ENCODE measurements around the gene RBM41. TPM values are rescaled to one million over a fixed set of nuclear protein-coding genes. Genes with fewer than 3 reads are reported as not detected.

The RBM41 gene
- total and polyA plus RNA-seq, 4 donors: 3.3 to 17.6 (median 9.9) TPM

DNA sequence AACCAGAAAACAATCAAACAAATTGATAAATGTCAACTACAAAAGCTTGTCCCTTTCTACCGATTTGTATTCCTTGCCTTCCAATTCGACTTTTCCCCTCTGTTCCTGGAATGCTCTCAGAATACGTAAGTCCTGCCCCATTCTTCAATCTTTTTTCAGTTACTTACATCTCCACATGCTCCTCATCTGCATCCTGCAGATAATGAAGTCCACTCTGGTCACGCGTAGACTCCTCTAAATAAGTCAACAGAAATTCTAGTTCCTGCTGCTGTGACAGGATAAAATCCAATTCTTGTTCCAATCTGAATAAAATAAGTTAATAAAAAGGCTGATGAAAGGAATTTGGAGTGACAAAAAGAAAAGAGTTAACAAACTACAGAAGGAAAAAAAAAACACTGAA lies 34.4 kb upstream of the RBM41 start:
- H3K27me3 ChIP-seq (ENCODE audit: control insufficient read depth in 4 of 4, insufficient read depth in 4 of 4, low read length in 3 of 4): no peaks in the 10 kb centered on the region
- no peaks in the 10 kb centered on the region for H3K9me3 ChIP-seq (ENCODE audit: control insufficient read depth in 4 of 4, low read length in 3 of 4)
- H3K4me3 ChIP-seq (ENCODE audit: low read depth in 1 of 3, low read length in 3 of 3): no peak overlapping the region
- H3K27ac ChIP-seq (ENCODE audit: low read depth in 1 of 2, low read length in 2 of 2): no peak overlapping the region
- 90% methylated on average over 5 of the region's 5 CpGs for WGBS
- no peaks in the 10 kb centered on the region for H3K36me3 ChIP-seq (ENCODE audit: control insufficient read depth in 4 of 4, insufficient read depth in 3 of 4, low read depth in 1 of 4, low read length in 3 of 4)
- TF ChIP-seq HNF4A (conservative IDR thresholded peaks at IDR 0.05) (no peak), EGR1 (IDR thresholded peaks at IDR 0.05; ENCODE audit: low read depth in 2 of 2) (no peak), FOXA1 (IDR thresholded peaks at IDR 0.05) (no peak), ZBTB33 (IDR thresholded peaks at IDR 0.05) (no peak), HNF4G (IDR thresholded peaks at IDR 0.05) (no peak), JUND (IDR thresholded peaks at IDR 0.05) (no peak), RXRA (IDR thresholded peaks at IDR 0.05) (no peak), GABPA (IDR thresholded peaks at IDR 0.05 in 1 of 2, conservative IDR thresholded peaks at IDR 0.05 in 1 of 2) (no peak), ATF3 (IDR thresholded peaks at IDR 0.05) (no peak), YY1 (IDR thresholded peaks at IDR 0.05) (no peak), NR2F2 (IDR thresholded peaks at IDR 0.05) (no peak), SP1 (IDR thresholded peaks at IDR 0.05) (no peak), TAF1 (conservative IDR thresholded peaks at IDR 0.05) (no peak), FOXA2 (IDR thresholded peaks at IDR 0.05) (no peak)
- TF ChIP-seq, protein P1, sequence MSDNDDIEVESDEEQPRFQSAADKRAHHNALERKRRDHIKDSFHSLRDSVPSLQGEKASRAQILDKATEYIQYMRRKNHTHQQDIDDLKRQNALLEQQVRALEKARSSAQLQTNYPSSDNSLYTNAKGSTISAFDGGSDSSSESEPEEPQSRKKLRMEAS (IDR thresholded peaks at IDR 0.05): no peak
- TF ChIP-seq, protein P2, sequence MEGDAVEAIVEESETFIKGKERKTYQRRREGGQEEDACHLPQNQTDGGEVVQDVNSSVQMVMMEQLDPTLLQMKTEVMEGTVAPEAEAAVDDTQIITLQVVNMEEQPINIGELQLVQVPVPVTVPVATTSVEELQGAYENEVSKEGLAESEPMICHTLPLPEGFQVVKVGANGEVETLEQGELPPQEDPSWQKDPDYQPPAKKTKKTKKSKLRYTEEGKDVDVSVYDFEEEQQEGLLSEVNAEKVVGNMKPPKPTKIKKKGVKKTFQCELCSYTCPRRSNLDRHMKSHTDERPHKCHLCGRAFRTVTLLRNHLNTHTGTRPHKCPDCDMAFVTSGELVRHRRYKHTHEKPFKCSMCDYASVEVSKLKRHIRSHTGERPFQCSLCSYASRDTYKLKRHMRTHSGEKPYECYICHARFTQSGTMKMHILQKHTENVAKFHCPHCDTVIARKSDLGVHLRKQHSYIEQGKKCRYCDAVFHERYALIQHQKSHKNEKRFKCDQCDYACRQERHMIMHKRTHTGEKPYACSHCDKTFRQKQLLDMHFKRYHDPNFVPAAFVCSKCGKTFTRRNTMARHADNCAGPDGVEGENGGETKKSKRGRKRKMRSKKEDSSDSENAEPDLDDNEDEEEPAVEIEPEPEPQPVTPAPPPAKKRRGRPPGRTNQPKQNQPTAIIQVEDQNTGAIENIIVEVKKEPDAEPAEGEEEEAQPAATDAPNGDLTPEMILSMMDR (IDR thresholded peaks at IDR 0.05; ENCODE audit: low read depth, low read length, missing input control): no peak
- TF ChIP-seq, protein P3, sequence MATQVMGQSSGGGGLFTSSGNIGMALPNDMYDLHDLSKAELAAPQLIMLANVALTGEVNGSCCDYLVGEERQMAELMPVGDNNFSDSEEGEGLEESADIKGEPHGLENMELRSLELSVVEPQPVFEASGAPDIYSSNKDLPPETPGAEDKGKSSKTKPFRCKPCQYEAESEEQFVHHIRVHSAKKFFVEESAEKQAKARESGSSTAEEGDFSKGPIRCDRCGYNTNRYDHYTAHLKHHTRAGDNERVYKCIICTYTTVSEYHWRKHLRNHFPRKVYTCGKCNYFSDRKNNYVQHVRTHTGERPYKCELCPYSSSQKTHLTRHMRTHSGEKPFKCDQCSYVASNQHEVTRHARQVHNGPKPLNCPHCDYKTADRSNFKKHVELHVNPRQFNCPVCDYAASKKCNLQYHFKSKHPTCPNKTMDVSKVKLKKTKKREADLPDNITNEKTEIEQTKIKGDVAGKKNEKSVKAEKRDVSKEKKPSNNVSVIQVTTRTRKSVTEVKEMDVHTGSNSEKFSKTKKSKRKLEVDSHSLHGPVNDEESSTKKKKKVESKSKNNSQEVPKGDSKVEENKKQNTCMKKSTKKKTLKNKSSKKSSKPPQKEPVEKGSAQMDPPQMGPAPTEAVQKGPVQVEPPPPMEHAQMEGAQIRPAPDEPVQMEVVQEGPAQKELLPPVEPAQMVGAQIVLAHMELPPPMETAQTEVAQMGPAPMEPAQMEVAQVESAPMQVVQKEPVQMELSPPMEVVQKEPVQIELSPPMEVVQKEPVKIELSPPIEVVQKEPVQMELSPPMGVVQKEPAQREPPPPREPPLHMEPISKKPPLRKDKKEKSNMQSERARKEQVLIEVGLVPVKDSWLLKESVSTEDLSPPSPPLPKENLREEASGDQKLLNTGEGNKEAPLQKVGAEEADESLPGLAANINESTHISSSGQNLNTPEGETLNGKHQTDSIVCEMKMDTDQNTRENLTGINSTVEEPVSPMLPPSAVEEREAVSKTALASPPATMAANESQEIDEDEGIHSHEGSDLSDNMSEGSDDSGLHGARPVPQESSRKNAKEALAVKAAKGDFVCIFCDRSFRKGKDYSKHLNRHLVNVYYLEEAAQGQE (IDR thresholded peaks at IDR 0.05): no peak
- no peak overlapping the region for H3K9ac ChIP-seq (ENCODE audit: low read depth in 1 of 2, low read length in 2 of 2)
- no peak for DNase-seq (ENCODE audit: low spot score)
- no peaks in the 10 kb centered on the region for H3K4me1 ChIP-seq (ENCODE audit: control insufficient read depth in 4 of 4, insufficient read depth in 4 of 4, low read length in 3 of 4)

- Histone ChIP-seq H3K4me1 (ENCODE audit: control insufficient read depth in 4 of 4, insufficient read depth in 4 of 4, low read length in 3 of 4) (no peaks in the 10 kb centered on the region), H3K27ac (ENCODE audit: low read depth in 1 of 2, low read length in 2 of 2) (no peak overlapping the region), H3K9me3 (ENCODE audit: control insufficient read depth in 4 of 4, low read length in 3 of 4) (no peaks in the 10 kb centered on the region), H3K9ac (ENCODE audit: low read depth in 1 of 2, low read length in 2 of 2) (no peak overlapping the region), H3K36me3 (ENCODE audit: control insufficient read depth in 4 of 4, insufficient read depth in 3 of 4, low read depth in 1 of 4, low read length in 3 of 4) (no peaks in the 10 kb centered on the region), H3K4me3 (ENCODE audit: low read depth in 1 of 3, low read length in 3 of 3) (no peak overlapping the region), H3K27me3 (ENCODE audit: control insufficient read depth in 4 of 4, insufficient read depth in 4 of 4, low read length in 3 of 4) (no peaks in the 10 kb centered on the region)
- no peak for TF ChIP-seq HNF4A (conservative IDR thresholded peaks at IDR 0.05)
- no peak for TF ChIP-seq TAF1 (conservative IDR thresholded peaks at IDR 0.05)
- TF ChIP-seq, protein P2 (IDR thresholded peaks at IDR 0.05; ENCODE audit: low read depth, low read length, missing input control): no peak
- TF ChIP-seq HNF4G (IDR thresholded peaks at IDR 0.05): no peak
- no peak for TF ChIP-seq FOXA2 (IDR thresholded peaks at IDR 0.05)
- no peak for TF ChIP-seq SP1 (IDR thresholded peaks at IDR 0.05)
- TF ChIP-seq EGR1 (IDR thresholded peaks at IDR 0.05; ENCODE audit: low read depth in 2 of 2): no peak
- TF ChIP-seq FOXA1 (IDR thresholded peaks at IDR 0.05): no peak
- TF ChIP-seq YY1 (IDR thresholded peaks at IDR 0.05): no peak
- TF ChIP-seq ZBTB33 (IDR thresholded peaks at IDR 0.05): no peak
- TF ChIP-seq RAD21 (IDR thresholded peaks at IDR 0.05): no peak
- DNase-seq (ENCODE audit: low spot score): no peak
Measured at GRCh38 chrX:107146670-107147069, 28.0 kb upstream of the RBM41 start.
